Ectodermal cell (in vitro differentiated cells): Measurements from ENCODE around the gene RGCC.
"Not testable (repeated sequence)": the region's sequence is repeated elsewhere in the genome, so short reads cannot be mapped to it uniquely, and the experiment has no call there.

Experiments
- H3K27ac ChIP-seq: 2 replicates; pipeline ENCODE4 v1.7.0; 2013; ENCODE audit warnings: mild to moderate bottlenecking, low read depth, low read length; ENCODE audit not compliant: insufficient read depth, poor library complexity, severe bottlenecking
- H3K27me3 ChIP-seq: 2 replicates; pipeline ENCODE4 v1.7.0; 2013; ENCODE audit warnings: mild to moderate bottlenecking, low read length; ENCODE audit not compliant: insufficient read depth, control insufficient read depth, poor library complexity, severe bottlenecking
- H3K36me3 ChIP-seq: one replicate; pipeline ENCODE4 v1.7.0; 2013; ENCODE audit warnings: low read length; ENCODE audit not compliant: control insufficient read depth, insufficient read depth
- H3K4me1 ChIP-seq: one replicate; pipeline ENCODE4 v1.7.0; 2013; ENCODE audit warnings: low read length; ENCODE audit not compliant: control insufficient read depth, insufficient read depth
- H3K4me3 ChIP-seq: 2 replicates; pipeline ENCODE4 v1.7.0; 2013; ENCODE audit warnings: low read depth, low read length, control low read depth; ENCODE audit not compliant: insufficient read depth
- H3K9me3 ChIP-seq: 2 replicates; pipeline ENCODE4 v1.7.0; 2013; ENCODE audit warnings: mild to moderate bottlenecking, low read length, moderate library complexity; ENCODE audit not compliant: control insufficient read depth
- WGBS, 2 experiments: methylation state at CpG; one replicate each; pipeline ENCODE4 v1.1.7; 2013; ENCODE audit warnings: missing lambda C conversion rate in 2 of 2; 5-methylcytosine and 5-hydroxymethylcytosine counted together

RGCC gene

GRCh38 chr13:41419206-41419605, 38.1 kb upstream of the RGCC start:
- 71 to 92% methylated on average over 1 of the region's 1 CpG for WGBS, 2 experiments
- Histone ChIP-seq H3K27ac (no peak overlapping the region), H3K4me3 (no peak overlapping the region), H3K27me3 (no peaks in the 10 kb centered on the region), H3K36me3 (no peaks in the 10 kb centered on the region), H3K9me3 (no peaks in the 10 kb centered on the region), H3K4me1 (no peaks in the 10 kb centered on the region)

GRCh38 chr13:41420146-41420545, 37.2 kb upstream of the RGCC start:
- 87 to 90% methylated on average over 3 of the region's 4 CpGs for WGBS, 2 experiments
- Histone ChIP-seq H3K36me3 (no peaks in the 10 kb centered on the region), H3K9me3 (no peaks in the 10 kb centered on the region), H3K4me1 (no peaks in the 10 kb centered on the region), H3K27ac (no peak overlapping the region), H3K4me3 (no peak overlapping the region), H3K27me3 (no peaks in the 10 kb centered on the region)

GRCh38 chr13:41421330-41421729, 36.0 kb upstream of the RGCC start:
- not testable (repeated sequence) for H3K4me3 ChIP-seq, H3K27ac ChIP-seq, H3K27me3 ChIP-seq, H3K36me3 ChIP-seq, H3K9me3 ChIP-seq, H3K4me1 ChIP-seq
- WGBS, 2 experiments, result 69 to 74% methylated on average over 5 to 6 of the region's 6 CpGs

- WGBS, 2 experiments, result 59 to 63% methylated on average over 7 of the region's 7 CpGs
- not testable (repeated sequence) for H3K4me1 ChIP-seq, H3K27me3 ChIP-seq, H3K27ac ChIP-seq, H3K9me3 ChIP-seq, H3K4me3 ChIP-seq, H3K36me3 ChIP-seq
Observed at GRCh38 chr13:41421983-41422382, 35.4 kb upstream of the RGCC start.

- H3K4me1 ChIP-seq, H3K9me3 ChIP-seq, H3K27ac ChIP-seq, H3K4me3 ChIP-seq, H3K36me3 ChIP-seq, H3K27me3 ChIP-seq: not testable (repeated sequence)
- 86 to 88% methylated on average over 13 of the region's 13 CpGs for WGBS, 2 experiments
Observed at GRCh38 chr13:41423259-41423658, 34.1 kb upstream of the RGCC start.

- not testable (repeated sequence) for H3K9me3 ChIP-seq, H3K27ac ChIP-seq, H3K36me3 ChIP-seq, H3K27me3 ChIP-seq, H3K4me1 ChIP-seq, H3K4me3 ChIP-seq
- WGBS, 2 experiments, result 100% methylated on average over 1 of the region's 6 CpGs
Observed at GRCh38 chr13:41424675-41425074, 32.7 kb upstream of the RGCC start.

- no peak overlapping the region for H3K4me3 ChIP-seq
- no peak overlapping the region for H3K27ac ChIP-seq
- no peaks in the 10 kb centered on the region for H3K9me3 ChIP-seq
- no peaks in the 10 kb centered on the region for H3K36me3 ChIP-seq
- 81 to 83% methylated on average over 22 of the region's 22 CpGs for WGBS, 2 experiments
- no peaks in the 10 kb centered on the region for H3K4me1 ChIP-seq
- peaks cover 5% of the 10 kb centered on the region for H3K27me3 ChIP-seq
Observed at GRCh38 chr13:41426047-41426446, 31.3 kb upstream of the RGCC start.

- H3K4me1 ChIP-seq, result no peaks in the 10 kb centered on the region
- H3K36me3 ChIP-seq, result no peaks in the 10 kb centered on the region
- no peak overlapping the region for H3K27ac ChIP-seq
- H3K9me3 ChIP-seq, result no peaks in the 10 kb centered on the region
- H3K4me3 ChIP-seq, result no peak overlapping the region
- WGBS, 2 experiments, result 58 to 59% methylated on average over 15 to 16 of the region's 17 CpGs
- H3K27me3 ChIP-seq, result peaks cover 5% of the 10 kb centered on the region
Observed at GRCh38 chr13:41427666-41428065, 29.7 kb upstream of the RGCC start.

GRCh38 chr13:41428155-41428554, 29.2 kb upstream of the RGCC start:
- WGBS, 2 experiments, result 41 to 43% methylated on average over 32 of the region's 32 CpGs
- H3K4me3 ChIP-seq, result no peak overlapping the region
- peaks cover 5% of the 10 kb centered on the region for H3K27me3 ChIP-seq
- H3K36me3 ChIP-seq, result no peaks in the 10 kb centered on the region
- no peak overlapping the region for H3K27ac ChIP-seq
- H3K9me3 ChIP-seq, result no peaks in the 10 kb centered on the region
- H3K4me1 ChIP-seq, result no peaks in the 10 kb centered on the region

- WGBS, 2 experiments, result 95 to 96% methylated on average over 6 of the region's 6 CpGs
Observed at GRCh38 chr13:41434030-41434429, 23.3 kb upstream of the RGCC start.

GRCh38 chr13:41434831-41435520, 22.4 kb upstream of the RGCC start:
- Histone ChIP-seq H3K27ac (no peak overlapping the region), H3K9me3 (no peaks in the 10 kb centered on the region), H3K4me3 (no peak overlapping the region), H3K36me3 (no peaks in the 10 kb centered on the region), H3K27me3 (no peaks in the 10 kb centered on the region), H3K4me1 (no peaks in the 10 kb centered on the region)
- WGBS, 2 experiments, result 90 to 92% methylated on average over 6 of the region's 6 CpGs

More at GRCh38 chr13:41434030-41434429, 23.3 kb upstream of the RGCC start:
- H3K4me3 ChIP-seq, H3K27ac ChIP-seq, H3K4me1 ChIP-seq, H3K36me3 ChIP-seq, H3K9me3 ChIP-seq, H3K27me3 ChIP-seq: not testable (repeated sequence)
